AG09309 (cell line): ENCODE measurements around the gene NAB1.

ENCODE experiments used
- DNase-seq: peaks from one replicate; pipeline ENCODE4 v3.0.0-alpha.2; 2010; ENCODE audit warnings: low read depth
- H3K4me3 ChIP-seq: 2 replicates; pipeline ENCODE4 v1.5.1; 2011; ENCODE audit warnings: mild to moderate bottlenecking, low read depth, low read length, moderate library complexity; ENCODE audit not compliant: control insufficient read depth
- CTCF ChIP-seq: IDR thresholded peaks from 2 replicates; pipeline ENCODE4 v1.5.1; 2011; ENCODE audit warnings: mild to moderate bottlenecking, low read depth, low read length, inconsistent platforms; ENCODE audit not compliant: insufficient read depth, control insufficient read depth; ENCODE audit errors: missing control alignments

NAB1 gene

GRCh38 chr2:190716176-190716807, 67.4 kb downstream of the NAB1 start:
- DNase-seq = no peak
- H3K4me3 ChIP-seq = no peak overlapping the region
- no peak for TF ChIP-seq CTCF

DNA sequence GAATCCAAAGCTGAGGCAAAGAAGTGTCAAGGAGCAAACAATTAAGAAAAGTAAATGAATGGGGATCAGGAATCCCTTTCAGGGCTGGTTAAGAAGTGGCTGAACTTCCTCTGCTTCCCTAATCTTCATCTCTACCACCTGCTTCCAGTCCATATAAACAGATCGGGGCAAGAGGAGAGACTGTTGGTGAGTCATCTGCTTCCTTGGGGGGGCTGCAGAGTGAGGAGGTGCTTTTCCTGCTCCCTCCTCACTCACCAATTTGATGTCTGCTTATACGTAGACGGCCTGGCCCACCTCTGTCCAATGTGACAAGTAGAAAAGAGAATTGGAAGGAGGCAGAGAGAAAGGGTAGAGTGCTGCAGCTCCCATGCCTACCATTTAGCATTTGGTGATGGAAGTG, 68.4 kb downstream of the NAB1 start:
- H3K4me3 ChIP-seq = no peak overlapping the region
- no peak for TF ChIP-seq CTCF
- DNase-seq = no peak

- TF ChIP-seq CTCF = no peak
- H3K4me3 ChIP-seq = no peak overlapping the region
- DNase-seq = no peak
These were observed 69.1 kb downstream of the NAB1 start for GRCh38 chr2:190717764-190718651.

DNA sequence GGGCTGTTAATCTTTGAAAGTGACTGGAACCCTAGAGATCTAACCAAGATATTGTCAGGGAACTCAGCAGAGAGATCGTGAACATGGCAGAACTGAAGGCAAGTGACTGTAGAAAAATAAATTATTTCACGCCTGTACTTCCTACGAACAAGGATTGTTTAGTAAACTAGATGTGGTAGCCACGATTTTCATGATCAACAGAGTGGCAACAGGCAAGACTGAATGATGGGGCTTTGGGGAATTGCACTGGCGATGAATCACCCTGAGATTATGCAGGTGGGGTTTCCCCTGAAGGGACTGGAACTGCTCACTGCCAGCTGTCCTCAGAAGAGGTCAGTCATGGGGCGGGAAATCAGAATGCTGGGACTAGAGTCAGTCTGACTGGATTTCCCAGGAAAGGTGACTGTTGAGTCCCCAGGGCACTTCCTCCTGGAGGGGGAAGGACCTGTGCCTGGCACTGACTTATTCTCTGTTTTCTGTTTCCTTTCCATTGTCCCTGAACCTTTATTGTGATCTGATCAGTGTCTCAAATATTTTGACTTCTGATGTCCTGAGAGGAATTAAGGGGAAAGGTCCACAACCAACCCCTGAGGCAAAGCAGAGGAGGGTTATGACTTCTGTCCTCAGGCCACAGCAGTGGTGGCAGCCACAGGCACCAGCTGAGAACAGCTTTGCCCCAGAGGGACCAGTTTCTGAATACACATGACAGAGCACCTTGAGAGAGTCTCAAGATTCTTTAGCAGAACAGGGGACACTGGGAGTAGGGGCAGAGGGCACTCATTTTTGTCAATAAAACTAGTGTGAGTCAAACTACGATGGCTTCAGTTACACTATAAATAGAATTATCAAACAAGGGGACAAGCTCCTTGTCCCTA, 70.0 kb downstream of the NAB1 start:
- peak; percentile 3 for DNase-seq
- H3K4me3 ChIP-seq = no peak overlapping the region
- TF ChIP-seq CTCF = no peak

DNA sequence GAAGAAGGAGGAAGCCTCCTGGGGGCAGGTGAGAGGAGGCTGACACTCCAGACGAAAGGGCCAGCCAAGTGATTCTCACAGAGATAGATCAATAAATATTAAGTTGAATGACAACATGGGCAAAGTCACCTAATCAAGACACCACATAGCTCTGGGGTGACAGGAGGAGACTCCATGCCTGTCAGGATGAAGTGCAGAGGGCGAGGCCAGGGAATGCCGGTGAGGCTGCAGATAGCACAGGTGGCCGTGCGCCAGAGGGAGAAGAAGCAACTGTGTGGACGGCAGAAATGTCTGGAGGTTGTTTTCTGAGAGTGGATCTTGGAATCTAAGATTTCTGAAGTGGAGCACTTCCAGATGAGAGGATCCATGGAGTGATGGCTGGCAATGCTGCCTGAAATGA, 71.4 kb downstream of the NAB1 start:
- no peak for TF ChIP-seq CTCF
- no peak overlapping the region for H3K4me3 ChIP-seq
- no peak for DNase-seq

GRCh38 chr2:190720691-190721090, 71.8 kb downstream of the NAB1 start:
- no peak for DNase-seq
- TF ChIP-seq CTCF = no peak
- H3K4me3 ChIP-seq = no peak overlapping the region
